GM03348 (cell line): ENCODE measurements around the gene OR5W2.
"Not testable (repeated sequence)": the region's sequence is repeated elsewhere in the genome, so short reads cannot be mapped to it uniquely, and the experiment has no call there.

Source experiments
- DNase-seq: peaks from one replicate; pipeline ENCODE4 v3.0.0; 2012; ENCODE audit warnings: low spot score

Gene OR5W2

DNA sequence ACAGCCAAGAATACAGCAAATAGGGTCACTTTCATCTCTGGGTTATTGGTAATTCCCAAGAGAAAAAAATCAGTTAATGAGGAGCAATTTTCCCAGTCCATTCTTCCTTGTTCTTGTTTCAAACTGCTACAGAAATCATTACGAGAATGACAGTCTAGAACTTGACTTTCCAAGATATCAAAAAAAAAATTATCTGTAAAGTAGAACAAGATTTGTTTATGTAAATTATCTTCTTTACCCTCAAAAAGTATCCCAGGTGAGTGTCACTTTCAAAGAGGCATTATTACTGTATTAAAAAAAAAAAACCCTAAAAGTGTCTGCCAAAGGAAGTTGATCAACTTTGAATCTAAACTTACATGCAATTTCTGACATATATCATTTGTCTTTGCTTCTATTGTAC lies at the start of gene OR5W2:
TSS of gene OR5W2 (minus strand) at position 101 of the 400 bp plus-strand sequence. CDS start at position 101, 0 bp downstream.
- no peak for DNase-seq

DNA sequence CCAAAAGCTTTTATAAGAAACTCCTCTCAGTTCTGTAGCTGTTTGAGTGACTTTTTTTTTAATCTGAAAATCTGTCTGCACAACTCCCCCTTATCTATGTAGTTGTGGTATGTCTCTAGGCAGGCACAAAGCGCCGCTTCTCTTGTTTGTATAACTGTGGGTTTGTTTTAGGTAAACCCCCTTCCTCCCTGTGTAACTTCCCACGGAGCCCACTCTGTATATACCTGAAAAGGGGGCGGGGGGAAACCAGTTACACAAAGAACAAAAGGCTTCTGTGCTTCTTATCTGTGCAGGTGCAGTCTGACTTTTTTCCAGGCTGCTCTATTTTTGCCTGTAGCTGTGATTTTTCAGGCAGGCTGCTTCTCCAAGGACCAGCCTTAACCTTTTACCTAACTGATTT lies 42.1 kb upstream of the OR5W2 start:
- DNase-seq, result no peak

DNA sequence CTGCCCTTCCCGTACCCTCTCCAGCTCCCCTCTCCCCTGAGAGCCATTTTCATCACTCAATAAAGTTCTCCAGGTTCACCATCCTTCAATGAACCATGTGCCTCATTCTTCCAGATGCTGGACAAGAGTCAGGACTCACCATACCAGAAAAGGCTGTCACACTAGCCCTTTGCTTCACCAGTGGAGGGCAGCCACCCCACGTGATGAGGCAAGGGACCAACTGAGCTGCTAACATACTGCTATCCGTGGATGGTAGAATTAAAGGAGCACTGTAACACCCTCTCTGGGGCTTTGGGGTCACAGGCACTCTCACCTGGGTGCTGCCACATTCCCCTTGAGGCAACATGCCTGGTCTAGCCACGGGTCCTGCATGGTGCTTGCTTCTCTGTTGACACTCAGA lies 34.9 kb upstream of the OR5W2 start:
- DNase-seq, result no peak

DNA sequence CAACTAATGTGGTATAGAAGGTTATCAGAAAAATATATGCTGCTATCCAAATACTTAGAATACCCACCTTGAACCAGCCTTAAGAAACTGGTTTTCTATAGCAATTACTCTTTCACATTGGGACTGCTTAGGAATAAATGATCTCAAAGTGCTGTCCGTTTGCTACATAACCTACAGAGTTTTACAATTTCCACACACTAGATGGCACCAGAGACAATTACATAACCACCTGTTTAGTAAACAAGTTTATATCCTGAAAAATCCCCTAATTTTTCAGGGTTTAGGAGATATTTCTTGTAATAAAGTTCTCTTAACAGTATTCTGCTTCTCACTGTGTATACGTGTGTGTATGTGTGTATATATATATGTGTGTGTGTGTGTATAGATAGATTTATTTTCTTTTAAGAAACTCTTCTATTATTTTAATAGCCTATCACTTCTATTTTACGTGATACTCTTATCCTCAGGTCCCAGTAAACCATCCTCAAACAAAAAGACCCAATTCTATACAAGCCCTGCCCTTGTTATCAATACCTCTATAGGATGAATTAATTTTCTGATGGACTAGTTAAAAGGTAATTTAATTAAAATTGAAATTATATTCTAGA lies 28.5 kb upstream of the OR5W2 start:
- DNase-seq, result peak; percentile 30

DNA sequence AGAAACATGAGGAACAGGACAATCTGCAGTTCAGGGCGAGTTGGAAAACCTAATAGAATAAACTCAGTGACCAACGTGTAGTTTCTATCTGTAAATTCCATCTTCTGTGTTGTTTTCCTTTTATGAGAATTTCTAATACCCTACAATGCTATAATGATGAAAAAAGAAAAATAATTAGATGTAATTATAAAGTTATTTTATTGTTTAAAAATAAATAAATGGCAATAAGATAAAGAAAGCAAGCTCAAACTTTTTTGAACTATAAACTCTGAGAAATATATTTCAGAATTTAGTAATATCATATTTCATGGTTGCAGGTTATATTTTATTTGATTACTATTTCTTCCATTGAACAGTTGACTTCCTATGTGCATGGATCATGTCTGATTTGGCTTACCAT lies 21.9 kb upstream of the OR5W2 start, which contains the start of gene OR5I1:
TSS of gene OR5I1 (minus strand) at position 101 of the 400 bp plus-strand sequence. CDS start at position 101, 0 bp downstream.
- DNase-seq, result no peak

DNA sequence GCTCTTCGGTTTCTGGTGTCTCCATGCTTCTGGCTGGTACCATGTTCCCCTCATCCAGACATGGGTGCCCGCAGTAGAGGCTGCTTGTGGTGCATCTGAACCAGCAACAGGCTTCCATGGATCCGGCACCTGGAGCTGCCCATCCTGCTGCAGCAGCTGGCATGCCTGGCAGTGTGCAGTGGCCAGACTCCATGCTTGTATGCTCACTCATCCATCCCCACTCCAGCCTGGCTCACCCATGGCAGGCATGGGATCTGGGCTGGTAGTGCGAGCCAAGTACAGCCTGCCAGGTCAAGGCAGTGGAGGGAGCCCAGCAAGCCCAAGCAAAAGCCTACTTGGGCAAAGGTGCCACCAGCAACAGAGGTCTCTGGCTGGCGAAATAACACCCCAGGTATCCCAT lies 6.2 kb upstream of the OR5W2 start:
- DNase-seq, result no peak

DNA sequence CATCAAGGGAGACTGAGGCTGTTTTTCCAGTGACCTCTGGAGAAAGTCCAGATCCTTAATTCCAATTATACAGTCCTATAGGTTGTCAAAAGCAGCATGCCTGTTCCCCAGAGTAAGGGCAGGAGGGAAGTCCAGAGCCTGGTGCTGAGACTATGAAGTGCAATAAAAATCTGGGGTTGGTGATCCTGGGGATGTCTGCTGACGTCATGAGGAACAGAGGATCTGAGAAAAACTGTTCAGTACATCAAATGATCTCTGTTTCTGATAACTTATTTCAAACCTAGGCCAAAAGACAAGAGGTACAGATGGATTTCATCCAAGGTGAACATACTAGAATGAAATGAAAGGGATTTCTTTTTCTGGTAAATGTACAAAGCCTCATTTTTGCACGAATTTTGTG lies 12.1 kb downstream of the OR5W2 start:
- DNase-seq, result no peak

DNA sequence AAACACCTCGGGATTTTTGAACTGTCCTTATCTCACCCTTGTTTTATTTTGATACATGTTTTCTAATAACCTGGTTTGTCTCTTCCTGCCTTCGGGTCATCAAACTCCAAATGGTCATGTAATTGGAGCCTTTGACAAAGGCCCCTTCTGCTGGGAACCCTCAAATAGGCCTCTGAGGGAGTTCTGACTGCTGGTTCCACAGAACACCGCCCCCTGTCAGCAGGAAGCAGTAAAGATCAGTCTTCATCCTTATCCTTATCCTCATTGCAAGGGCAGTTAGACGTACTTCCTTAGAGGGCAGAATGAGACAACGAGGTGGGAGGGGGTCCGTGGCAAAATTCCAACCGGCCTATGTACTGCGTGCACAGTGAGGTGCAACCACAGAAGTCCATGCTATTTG lies 19.2 kb downstream of the OR5W2 start:
- DNase-seq, result no peak

DNA sequence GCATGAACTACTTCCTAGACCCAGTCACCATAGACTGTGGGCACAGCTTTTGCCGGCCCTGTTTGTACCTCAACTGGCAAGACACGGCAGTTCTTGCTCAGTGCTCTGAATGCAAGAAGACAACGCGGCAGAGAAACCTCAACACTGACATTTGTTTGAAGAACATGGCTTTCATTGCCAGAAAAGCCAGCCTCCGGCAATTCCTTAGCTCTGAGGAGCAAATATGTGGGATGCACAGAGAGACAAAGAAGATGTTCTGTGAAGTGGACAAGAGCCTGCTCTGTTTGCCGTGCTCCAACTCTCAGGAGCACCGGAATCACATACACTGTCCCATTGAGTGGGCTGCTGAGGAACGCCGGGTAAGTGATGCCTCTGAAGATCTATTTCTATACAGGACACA lies 28.9 kb downstream of the OR5W2 start:
- not testable (repeated sequence) for DNase-seq

DNA sequence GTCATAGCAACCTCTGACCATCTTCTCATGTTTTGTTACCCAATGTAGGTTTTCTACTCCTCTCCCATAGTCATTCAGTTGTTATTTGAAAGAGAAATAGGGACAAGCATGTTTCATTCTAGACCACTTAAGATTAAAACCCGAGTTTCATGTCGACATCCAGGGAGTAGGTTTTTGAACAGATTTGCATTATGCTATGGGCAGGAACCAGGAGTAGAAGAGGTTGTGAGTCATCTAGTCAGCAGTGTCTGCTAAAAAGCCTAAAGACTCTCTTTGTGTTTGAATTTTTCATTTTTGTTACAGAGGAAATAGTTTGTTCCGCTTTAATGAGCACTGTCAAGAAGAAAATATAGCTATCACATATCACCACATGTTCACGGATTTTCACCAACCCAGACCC lies 29.4 kb downstream of the OR5W2 start:
- DNase-seq, result not testable (repeated sequence)

DNA sequence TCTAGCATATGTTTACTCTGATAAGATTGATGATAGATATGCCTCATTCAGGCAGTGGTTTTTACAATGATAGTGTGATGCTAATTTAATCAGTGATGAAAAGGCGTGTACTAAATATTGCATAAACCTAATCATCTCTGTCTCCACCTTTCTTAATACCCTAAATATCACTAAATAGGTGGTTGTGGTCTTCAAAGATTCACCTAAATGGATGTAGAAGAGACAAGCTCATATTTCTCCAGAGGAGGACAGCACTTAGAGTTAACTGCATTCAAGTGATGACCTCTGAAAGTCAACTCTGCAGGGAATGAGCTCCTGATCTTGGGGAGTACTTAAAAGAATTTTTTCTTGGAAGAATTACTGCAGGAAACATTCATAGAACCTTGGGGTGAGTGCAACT lies 31.4 kb downstream of the OR5W2 start, which contains the start of gene TRIM51:
TSS of gene TRIM51 (plus strand) at position 301 of the 400 bp plus-strand sequence. CDS start 2,132 bp downstream, outside the sequence.
- not testable (repeated sequence) for DNase-seq

DNA sequence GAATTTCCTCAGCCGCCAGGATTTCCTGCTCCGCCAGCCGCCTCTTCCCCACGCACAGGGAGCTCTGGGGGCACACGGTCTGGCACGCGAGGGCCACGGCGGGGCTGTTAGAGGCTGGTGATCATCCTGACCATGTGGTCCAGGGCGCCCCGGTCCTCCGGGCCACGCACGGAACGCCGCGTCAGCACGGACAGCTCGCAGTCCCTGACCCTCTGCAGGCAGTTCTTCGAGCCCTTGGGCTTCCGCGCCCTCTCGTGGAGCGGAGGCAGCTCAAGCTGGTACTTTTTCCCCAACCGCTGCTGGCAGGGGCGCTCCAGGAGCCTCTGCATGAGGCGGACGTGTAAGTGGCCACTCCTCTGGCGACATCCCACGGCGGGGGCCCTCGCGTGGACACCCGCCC lies 41.2 kb downstream of the OR5W2 start:
- DNase-seq, result not testable (repeated sequence)

DNA sequence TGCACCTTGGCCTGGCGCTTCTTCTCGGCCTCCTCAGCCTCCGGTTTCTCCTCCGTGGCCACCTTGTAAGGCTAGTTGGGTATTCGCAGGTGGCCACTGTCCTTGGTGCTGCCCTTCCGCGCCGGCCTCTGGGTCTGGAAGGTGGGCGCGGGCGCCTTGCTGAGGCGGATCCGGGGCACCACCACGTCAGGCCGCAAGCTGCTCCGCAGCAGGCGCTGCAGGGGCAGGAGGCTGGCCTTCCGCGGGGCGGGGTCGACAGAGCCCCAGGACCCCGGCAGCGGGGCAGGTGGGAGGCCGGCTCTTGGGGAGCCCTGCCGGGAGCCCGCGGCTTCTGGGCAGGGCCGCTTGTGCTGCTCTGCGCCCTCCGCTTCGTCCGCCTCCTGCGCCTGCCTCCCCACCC lies 41.7 kb downstream of the OR5W2 start:
- DNase-seq, result not testable (repeated sequence)

DNA sequence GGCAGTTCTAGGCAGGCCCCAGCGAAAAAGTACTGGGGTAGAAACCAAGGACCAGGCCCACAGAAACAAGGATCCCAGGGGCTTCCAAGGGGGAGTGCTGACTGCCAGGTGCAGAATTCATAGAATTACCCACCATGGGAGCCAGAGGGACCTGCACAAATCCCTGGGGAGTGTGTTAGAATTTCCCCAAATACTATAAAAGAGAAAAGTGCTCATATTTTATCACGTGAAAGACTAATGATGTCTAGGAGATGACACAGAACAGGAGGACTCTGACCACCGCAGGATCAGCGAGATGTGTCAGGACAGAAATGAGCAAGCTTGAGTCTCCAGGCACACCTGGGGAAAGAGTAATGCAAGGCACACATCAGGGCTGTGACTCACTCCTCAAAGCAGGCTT lies 47.0 kb downstream of the OR5W2 start:
- DNase-seq, result not testable (repeated sequence)
